Measurements from ENCODE around the gene SFTPB.

SFTPB gene

DNA sequence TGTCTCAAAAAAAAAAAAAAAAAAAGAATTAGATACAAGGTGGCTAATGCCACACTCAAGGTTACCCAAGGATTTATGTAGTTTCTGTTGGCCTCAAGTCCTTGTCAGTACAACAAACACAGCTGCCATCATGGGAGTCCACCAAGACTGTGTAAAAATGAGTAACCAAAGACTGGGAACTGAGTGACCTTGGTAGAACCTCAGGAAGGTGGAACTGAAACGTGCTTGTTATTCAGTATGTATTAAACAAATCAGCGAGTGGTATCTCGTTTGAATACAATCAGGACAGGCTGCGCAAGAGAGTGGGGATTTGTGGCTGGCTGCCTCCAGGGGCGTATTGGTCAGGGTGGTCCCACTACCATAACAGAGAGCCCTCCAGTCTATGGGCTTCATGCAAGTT lies 1.6 kb upstream of the SFTPB start:
- Histone ChIP-seq H3K36me3 (replicated peaks; ENCODE audit: low read depth, low read length) (no peaks in the 10 kb centered on the region), H3K9ac (ENCODE audit: low read length) (peak overlapping the region; percentile 7; the same call in 1 of the 2 replicates), H3K27ac (ENCODE audit: low read length) (peak overlapping the region; percentile 19), H3K9me3 (ENCODE audit: insufficient read depth, low read length) (no peaks in the 10 kb centered on the region), H3K4me1 (ENCODE audit: low read length) (peaks cover 56% of the 10 kb centered on the region), H3K4me3 (ENCODE audit: low read length) (peak overlapping the region; percentile 62), H2AFZ (ENCODE audit: low read depth, low read length) (no peak overlapping the region), H3K27me3 (ENCODE audit: low read depth, low read length) (peaks cover 21% of the 10 kb centered on the region), H3K4me2 (ENCODE audit: low read length) (peak overlapping the region; percentile 77), H4K20me1 (ENCODE audit: insufficient read depth, low read length) (no peaks in the 10 kb centered on the region), H3K79me2 (ENCODE audit: low read length) (no peaks in the 10 kb centered on the region)
- TF ChIP-seq, protein P1, sequence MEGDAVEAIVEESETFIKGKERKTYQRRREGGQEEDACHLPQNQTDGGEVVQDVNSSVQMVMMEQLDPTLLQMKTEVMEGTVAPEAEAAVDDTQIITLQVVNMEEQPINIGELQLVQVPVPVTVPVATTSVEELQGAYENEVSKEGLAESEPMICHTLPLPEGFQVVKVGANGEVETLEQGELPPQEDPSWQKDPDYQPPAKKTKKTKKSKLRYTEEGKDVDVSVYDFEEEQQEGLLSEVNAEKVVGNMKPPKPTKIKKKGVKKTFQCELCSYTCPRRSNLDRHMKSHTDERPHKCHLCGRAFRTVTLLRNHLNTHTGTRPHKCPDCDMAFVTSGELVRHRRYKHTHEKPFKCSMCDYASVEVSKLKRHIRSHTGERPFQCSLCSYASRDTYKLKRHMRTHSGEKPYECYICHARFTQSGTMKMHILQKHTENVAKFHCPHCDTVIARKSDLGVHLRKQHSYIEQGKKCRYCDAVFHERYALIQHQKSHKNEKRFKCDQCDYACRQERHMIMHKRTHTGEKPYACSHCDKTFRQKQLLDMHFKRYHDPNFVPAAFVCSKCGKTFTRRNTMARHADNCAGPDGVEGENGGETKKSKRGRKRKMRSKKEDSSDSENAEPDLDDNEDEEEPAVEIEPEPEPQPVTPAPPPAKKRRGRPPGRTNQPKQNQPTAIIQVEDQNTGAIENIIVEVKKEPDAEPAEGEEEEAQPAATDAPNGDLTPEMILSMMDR (IDR thresholded peaks at IDR 0.05; ENCODE audit: low read depth, low read length) = no peak
- TF ChIP-seq EZH2phosphoT487 (IDR thresholded peaks at IDR 0.05; ENCODE audit: low read depth) = no peak

DNA sequence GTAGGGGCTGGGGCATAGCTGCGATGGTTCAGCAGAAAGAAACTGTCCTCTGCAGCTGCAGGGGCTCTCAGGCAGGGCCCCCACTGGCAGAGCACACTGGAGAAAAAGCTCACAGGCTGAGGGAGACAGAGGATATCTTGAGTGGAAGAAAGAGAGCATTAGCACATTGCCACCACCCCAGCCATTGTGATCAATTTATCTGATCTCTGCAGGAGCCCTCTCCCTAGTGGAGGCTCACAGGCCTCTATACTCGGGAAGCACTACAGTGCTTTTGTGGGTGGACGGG lies 801 bp upstream of the SFTPB start:
- no peak overlapping the region for H3K27ac ChIP-seq (ENCODE audit: low read length)
- H3K4me2 ChIP-seq (ENCODE audit: low read length) = peak overlapping the region; percentile 77
- H2AFZ ChIP-seq (ENCODE audit: low read depth, low read length) = no peak overlapping the region

DNA sequence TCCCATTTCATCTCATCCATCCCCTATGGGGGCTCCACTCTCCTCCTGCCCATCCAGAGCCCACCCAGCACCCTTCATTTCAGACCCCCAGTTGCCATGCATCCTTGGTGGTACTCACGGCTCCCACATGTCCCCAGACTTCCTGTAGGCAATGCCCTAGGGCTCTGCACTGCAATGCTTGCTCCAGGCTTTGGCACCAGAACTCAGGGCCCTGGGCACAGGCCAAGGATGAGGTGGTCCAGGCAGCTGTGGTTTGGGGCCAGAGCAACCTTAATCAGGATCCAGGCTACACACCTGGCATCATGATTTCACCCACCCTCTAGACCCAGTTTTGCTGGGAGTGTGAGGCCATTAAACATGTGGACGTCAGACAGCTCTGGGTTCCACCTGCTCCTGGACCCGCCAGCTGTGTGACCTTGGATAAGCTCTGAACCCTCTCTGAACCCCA lies 414 bp downstream of the SFTPB start:
- Histone ChIP-seq H4K20me1 (ENCODE audit: insufficient read depth, low read length) (no peaks in the 10 kb centered on the region), H3K4me1 (ENCODE audit: low read length) (peaks cover 48% of the 10 kb centered on the region), H3K27ac (ENCODE audit: low read length) (no peak overlapping the region), H3K9ac (ENCODE audit: low read length) (no peak overlapping the region), H3K9me3 (ENCODE audit: insufficient read depth, low read length) (no peaks in the 10 kb centered on the region), H3K36me3 (replicated peaks; ENCODE audit: low read depth, low read length) (no peaks in the 10 kb centered on the region), H3K4me2 (ENCODE audit: low read length) (no peak overlapping the region), H2AFZ (ENCODE audit: low read depth, low read length) (no peak overlapping the region), H3K4me3 (ENCODE audit: low read length) (no peak overlapping the region), H3K79me2 (ENCODE audit: low read length) (no peaks in the 10 kb centered on the region), H3K27me3 (ENCODE audit: low read depth, low read length) (peaks cover 21% of the 10 kb centered on the region)
- TF ChIP-seq, protein P1 (IDR thresholded peaks at IDR 0.05; ENCODE audit: low read depth, low read length) = no peak
- TF ChIP-seq EZH2phosphoT487 (IDR thresholded peaks at IDR 0.05; ENCODE audit: low read depth) = no peak

More for the DNA sequence above, 801 bp upstream of the SFTPB start:
- H3K4me3 ChIP-seq (ENCODE audit: low read length) = no peak overlapping the region
- TF ChIP-seq EZH2phosphoT487 (IDR thresholded peaks at IDR 0.05; ENCODE audit: low read depth) = no peak
- TF ChIP-seq, protein P1 (IDR thresholded peaks at IDR 0.05; ENCODE audit: low read depth, low read length) = no peak
- H3K9ac ChIP-seq (ENCODE audit: low read length) = no peak overlapping the region
- no peaks in the 10 kb centered on the region for H4K20me1 ChIP-seq (ENCODE audit: insufficient read depth, low read length)
- no peaks in the 10 kb centered on the region for H3K9me3 ChIP-seq (ENCODE audit: insufficient read depth, low read length)
- H3K36me3 ChIP-seq (replicated peaks; ENCODE audit: low read depth, low read length) = no peaks in the 10 kb centered on the region
- H3K4me1 ChIP-seq (ENCODE audit: low read length) = peaks cover 56% of the 10 kb centered on the region
- peaks cover 21% of the 10 kb centered on the region for H3K27me3 ChIP-seq (ENCODE audit: low read depth, low read length)
- no peaks in the 10 kb centered on the region for H3K79me2 ChIP-seq (ENCODE audit: low read length)

DNA sequence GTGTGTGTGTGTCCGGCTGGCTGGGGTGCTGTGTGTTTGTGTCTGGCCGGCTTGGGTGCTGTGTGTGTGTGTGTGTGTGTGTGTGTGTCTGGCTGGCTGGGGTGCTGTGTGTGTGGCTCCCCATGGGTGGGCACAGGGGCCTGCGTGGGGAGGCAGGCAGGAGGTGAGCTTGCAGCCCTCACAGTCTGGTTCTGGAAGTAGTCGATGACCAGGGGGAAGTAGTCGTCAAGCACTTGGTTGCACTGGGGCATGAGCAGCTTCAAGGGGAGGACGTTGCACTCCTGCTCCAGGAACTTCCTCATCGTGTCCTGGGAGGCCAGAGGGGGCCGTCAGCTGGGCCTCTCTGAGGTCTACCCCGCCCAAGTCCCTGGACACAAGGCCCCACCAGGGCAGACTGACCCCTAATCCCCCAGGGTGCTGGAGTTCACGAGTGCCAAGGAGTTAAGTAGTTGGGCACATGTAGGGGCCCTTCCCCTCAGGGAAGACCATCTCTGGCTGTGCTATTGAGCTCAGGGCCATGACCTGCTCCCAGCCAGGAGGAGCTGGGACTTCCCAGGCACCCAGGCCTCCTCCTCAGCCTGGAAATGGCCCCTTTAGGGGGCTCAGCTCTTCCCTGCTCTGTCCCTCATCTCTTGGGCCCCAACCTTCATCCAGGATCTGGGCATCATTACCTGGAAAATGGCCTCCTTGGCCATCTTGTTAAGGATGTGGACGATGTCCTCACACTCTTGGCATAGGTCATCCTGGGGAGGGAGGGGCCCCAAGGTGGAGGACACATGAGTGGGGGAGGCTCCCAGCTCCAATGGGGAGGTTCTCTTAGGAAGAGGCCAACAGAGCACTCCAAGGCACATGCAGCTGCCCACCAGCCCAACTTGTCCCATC lies 1.3 kb downstream of the SFTPB start:
- peaks cover 18% of the 10 kb centered on the region for H3K27me3 ChIP-seq (ENCODE audit: low read depth, low read length)
- H3K79me2 ChIP-seq (ENCODE audit: low read length) = no peaks in the 10 kb centered on the region
- H4K20me1 ChIP-seq (ENCODE audit: insufficient read depth, low read length) = no peaks in the 10 kb centered on the region
- no peak overlapping the region for H3K27ac ChIP-seq (ENCODE audit: low read length)
- no peak for TF ChIP-seq EZH2phosphoT487 (IDR thresholded peaks at IDR 0.05; ENCODE audit: low read depth)
- TF ChIP-seq, protein P1 (IDR thresholded peaks at IDR 0.05; ENCODE audit: low read depth, low read length) = no peak
- H3K9me3 ChIP-seq (ENCODE audit: insufficient read depth, low read length) = no peaks in the 10 kb centered on the region
- H2AFZ ChIP-seq (ENCODE audit: low read depth, low read length) = no peak overlapping the region
- H3K4me3 ChIP-seq (ENCODE audit: low read length) = no peak overlapping the region
- no peaks in the 10 kb centered on the region for H3K36me3 ChIP-seq (replicated peaks; ENCODE audit: low read depth, low read length)
- no peak overlapping the region for H3K9ac ChIP-seq (ENCODE audit: low read length)
- no peak overlapping the region for H3K4me2 ChIP-seq (ENCODE audit: low read length)
- peaks cover 39% of the 10 kb centered on the region for H3K4me1 ChIP-seq (ENCODE audit: low read length)
